Spleen (tissue), 7 donors: ENCODE data around the gene UTRN.

Experiments
- CTCF ChIP-seq, 11 experiments: fragments of 200-600 bp in 7 of 11; fragments of 450-650 bp in 4 of 11; sonication (generic) in 4 of 11; IDR thresholded peaks in 8 of 11; conservative IDR thresholded peaks in 3 of 11; 1 replicate in 7 of 11; 2 replicates in 4 of 11; pipeline versions ENCODE4 v1.4.0 to v1.8.0; 2016 to 2021; ENCODE audit warnings: antibody characterized with exemption in 11 of 11, inconsistent platforms in 4 of 11, mild to moderate bottlenecking in 1 of 11
- POLR2AphosphoS5 ChIP-seq, 3 donors: sonication (generic); formaldehyde crosslinking; IDR thresholded peaks; one replicate each; pipeline ENCODE4 v1.5.1; 2017; ENCODE audit warnings: antibody characterized with exemption in 3 of 3
- donor health status: DM: no; HTN: no; CAD: no; lungs with moderate emphysema.
- donor health status: DM: no; HTN: no; CAD: no.
- donor health status: DM: no; HTN: no; CAD: no.

- TF ChIP-seq CTCF (IDR thresholded peaks at IDR 0.05 in 8 of 11, conservative IDR thresholded peaks at IDR 0.05 in 3 of 11) (no peak), POLR2AphosphoS5 (IDR thresholded peaks at IDR 0.05) (no peak)
Measured at GRCh38 chr6:144295981-144296767, 11.0 kb downstream of the UTRN start.
